ENCODE results near the gene POU6F2. TPM values are rescaled to one million over a fixed set of nuclear protein-coding genes. Genes with fewer than 3 reads are reported as not detected.

POU6F2 gene
- total RNA-seq, 1 experiment from 2014 or later, result 2.9 TPM

DNA sequence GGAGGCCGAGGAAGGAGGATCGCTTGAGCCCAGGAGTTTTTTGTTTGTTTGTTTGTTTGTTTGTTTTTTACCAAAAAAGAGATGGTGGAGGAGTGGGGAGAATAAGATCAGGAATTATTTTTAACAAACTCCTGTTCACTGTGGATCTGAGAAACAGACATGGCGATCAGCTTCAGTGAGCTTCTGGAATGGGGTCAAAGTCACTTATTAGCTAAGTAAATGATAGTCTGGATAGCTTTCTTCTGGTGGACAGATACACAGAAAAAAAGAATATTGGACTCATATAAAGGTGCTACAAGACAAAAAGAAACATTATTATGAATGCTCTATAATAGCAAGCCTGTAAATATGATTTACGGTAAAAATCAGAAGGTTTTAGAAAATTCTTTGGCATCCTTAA is 85.1 kb downstream of the POU6F2 start (continued):
- TF ChIP-seq GABPB1 (CRISPR knock-in tag; IDR thresholded peaks at IDR 0.05) (no peak), AFF4 (CRISPR knock-in tag; IDR thresholded peaks at IDR 0.05; ENCODE audit: borderline replicate concordance) (no peak), PREB (CRISPR knock-in tag; IDR thresholded peaks at IDR 0.05; ENCODE audit: borderline replicate concordance) (no peak)

GRCh38 chr7:39069031-39069430 is 91.3 kb downstream of the POU6F2 start:
- DNase-seq (ENCODE audit: low spot score) (no peak), ATAC-seq (peak; percentile 77)
- H3K27me3 Mint-ChIP-seq (ENCODE audit: low read depth), result peaks cover 3% of the 10 kb centered on the region
- TF ChIP-seq NR3C1 (CRISPR knock-in tag; conservative IDR thresholded peaks at IDR 0.05; ENCODE audit: low read depth) (no peak), MLX (CRISPR knock-in tag; IDR thresholded peaks at IDR 0.05) (no peak), KAT7 (CRISPR knock-in tag; IDR thresholded peaks at IDR 0.05; ENCODE audit: borderline replicate concordance) (no peak), CBFB (CRISPR knock-in tag; IDR thresholded peaks at IDR 0.05; ENCODE audit: low read depth) (no peak), ATF2 (CRISPR knock-in tag; IDR thresholded peaks at IDR 0.05; ENCODE audit: borderline replicate concordance, low read depth) (no peak), ZNF263 (CRISPR knock-in tag; IDR thresholded peaks at IDR 0.05; ENCODE audit: low read depth) (no peak), HMGA2 (CRISPR knock-in tag; IDR thresholded peaks at IDR 0.05) (no peak), FOXK1 (CRISPR knock-in tag; IDR thresholded peaks at IDR 0.05) (no peak), JUN (CRISPR knock-in tag; IDR thresholded peaks at IDR 0.05) (no peak), PREB (CRISPR knock-in tag; IDR thresholded peaks at IDR 0.05; ENCODE audit: borderline replicate concordance) (no peak), MYBL2 (CRISPR knock-in tag; IDR thresholded peaks at IDR 0.05) (no peak), ESRRA (CRISPR knock-in tag; IDR thresholded peaks at IDR 0.05; ENCODE audit: borderline replicate concordance) (no peak), RORB (CRISPR knock-in tag; IDR thresholded peaks at IDR 0.05) (no peak), USF2 (CRISPR knock-in tag; IDR thresholded peaks at IDR 0.05) (no peak), EMX1 (CRISPR knock-in tag; IDR thresholded peaks at IDR 0.05) (no peak), TEAD4 (CRISPR knock-in tag; IDR thresholded peaks at IDR 0.05) (no peak)
- peaks cover 10% of the 10 kb centered on the region for H3K9me3 Mint-ChIP-seq
- POLR2A ChIA-PET, result no interaction called here
- no peak overlapping the region for H3K27ac Mint-ChIP-seq
- H3K36me3 Mint-ChIP-seq, result no peaks in the 10 kb centered on the region
- H3K4me3 Mint-ChIP-seq, result no peak overlapping the region
- CTCF ChIA-PET, result no interaction called here
- H3K4me1 Mint-ChIP-seq, result peaks cover 21% of the 10 kb centered on the region
